IgD-negative memory B cell (primary cell): ENCODE data around the gene LRCH3. TPM values are rescaled to one million over a fixed set of nuclear protein-coding genes. Genes with fewer than 3 reads are reported as not detected.
"Not testable (repeated sequence)": the region's sequence is repeated elsewhere in the genome, so short reads cannot be mapped to it uniquely, and the experiment has no call there.

Source experiments
- H3K27ac Mint-ChIP-seq, 3 donors: one replicate each; pipeline ENCODE4 v1.8.0; 2020 to 2022; ENCODE audit warnings: mild to moderate bottlenecking in 3 of 3, mixed read lengths in 3 of 3, moderate library complexity in 1 of 3
- H3K27me3 Mint-ChIP-seq: one replicate; pipeline ENCODE4 v1.8.0; 2021; ENCODE audit warnings: mixed read lengths
- H3K36me3 Mint-ChIP-seq: one replicate; pipeline ENCODE4 v1.8.0; 2020; ENCODE audit warnings: mild to moderate bottlenecking, mixed read lengths
- H3K4me1 Mint-ChIP-seq, 3 donors: one replicate each; pipeline ENCODE4 v1.8.0; 2020 to 2022; ENCODE audit warnings: mixed read lengths in 3 of 3, mild to moderate bottlenecking in 1 of 3
- H3K4me3 Mint-ChIP-seq, 4 donors: one replicate each; pipeline ENCODE4 v1.8.0; 2020 to 2022; ENCODE audit warnings: mild to moderate bottlenecking in 4 of 4, mixed read lengths in 4 of 4, moderate library complexity in 3 of 4
- H3K9me3 Mint-ChIP-seq, 3 donors: one replicate each; pipeline ENCODE4 v1.8.0; 2020 to 2021; ENCODE audit warnings: mixed read lengths in 3 of 3, mild to moderate bottlenecking in 1 of 3
- polyA plus RNA-seq: library from polyadenylated mRNA; unstranded; fragments of 300-500 nt; fragmentation: Illumina TruSeq; gene quantifications from one replicate; pipeline ENCODE4 v1.2.3, GENCODE V29; 2021

LRCH3 gene
- polyA plus RNA-seq, 1 donor from 2014 or later = 24.3 TPM

DNA sequence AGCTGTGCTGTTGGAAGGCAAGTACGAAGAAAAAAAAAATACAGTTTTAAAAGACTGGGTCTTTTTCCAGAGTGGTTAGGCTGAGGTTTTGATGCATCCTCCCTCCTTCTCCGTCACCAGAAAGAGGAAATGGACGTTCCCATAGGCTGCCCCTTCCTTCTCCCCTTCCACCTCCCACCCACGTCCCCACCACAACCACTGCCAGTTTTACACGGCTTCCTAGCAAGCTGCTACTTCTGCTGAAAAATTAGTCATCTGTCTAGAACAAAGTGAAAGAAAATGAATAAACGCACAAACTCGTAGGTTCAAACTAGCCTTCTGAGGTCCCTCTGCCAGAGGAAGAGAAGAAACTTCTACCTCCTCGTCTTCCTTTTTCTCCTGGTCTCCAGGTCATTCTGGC lies 87.4 kb downstream of the LRCH3 start:
- H3K4me1 Mint-ChIP-seq = peaks cover 0 to 5% (median 4%) of the 10 kb centered on the region in 3 donors
- peak overlapping the region in 1 of 3 donors; percentile 71 for H3K27ac Mint-ChIP-seq
- no peaks in the 10 kb centered on the region for H3K27me3 Mint-ChIP-seq
- peaks cover 10% of the 10 kb centered on the region for H3K36me3 Mint-ChIP-seq
- no peaks in the 10 kb centered on the region for H3K9me3 Mint-ChIP-seq
- no peak overlapping the region for H3K4me3 Mint-ChIP-seq

DNA sequence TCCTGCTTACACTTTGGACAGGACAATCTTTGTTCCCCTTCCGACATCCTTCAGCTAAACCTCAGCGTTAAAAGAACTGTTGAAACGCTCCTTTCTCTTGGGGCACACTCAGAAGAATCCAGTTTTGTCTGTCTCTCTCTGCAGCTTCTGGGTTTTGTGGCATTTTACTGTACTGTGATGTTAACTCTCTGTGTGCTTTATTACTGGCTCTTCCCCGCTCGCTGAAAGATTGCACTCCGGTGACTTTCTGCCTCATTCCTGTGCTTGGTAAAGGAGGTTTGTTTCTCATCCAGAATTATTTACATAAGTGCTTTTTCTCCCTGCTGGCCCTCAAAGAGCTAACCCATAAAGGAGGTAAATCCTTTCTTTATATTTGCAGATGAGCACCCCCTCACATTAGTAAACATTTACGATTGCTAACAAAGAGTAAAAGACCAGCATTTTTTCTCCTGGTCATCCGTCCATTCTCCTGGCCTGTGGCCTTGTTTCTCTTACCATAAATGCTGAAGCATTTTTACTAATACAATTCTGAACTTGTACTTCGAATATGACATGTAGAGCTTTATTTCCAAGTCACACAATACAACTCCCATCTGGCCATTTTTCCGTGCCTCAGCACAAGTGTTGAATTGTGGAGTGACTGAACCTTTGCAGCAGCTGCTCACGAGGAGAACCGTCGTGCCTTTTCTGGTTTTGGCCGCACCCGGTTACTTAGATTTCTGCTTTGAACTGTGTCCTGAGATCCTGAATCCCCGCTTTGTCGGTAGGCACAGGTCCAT lies 89.6 kb downstream of the LRCH3 start:
- Mint-ChIP-seq H3K4me3 (no peak overlapping the region), H3K27me3 (no peaks in the 10 kb centered on the region), H3K36me3 (peaks cover 12% of the 10 kb centered on the region), H3K27ac (no peak overlapping the region), H3K4me1 (peaks cover 0 to 5% (median 4%) of the 10 kb centered on the region in 3 donors), H3K9me3 (no peaks in the 10 kb centered on the region)

DNA sequence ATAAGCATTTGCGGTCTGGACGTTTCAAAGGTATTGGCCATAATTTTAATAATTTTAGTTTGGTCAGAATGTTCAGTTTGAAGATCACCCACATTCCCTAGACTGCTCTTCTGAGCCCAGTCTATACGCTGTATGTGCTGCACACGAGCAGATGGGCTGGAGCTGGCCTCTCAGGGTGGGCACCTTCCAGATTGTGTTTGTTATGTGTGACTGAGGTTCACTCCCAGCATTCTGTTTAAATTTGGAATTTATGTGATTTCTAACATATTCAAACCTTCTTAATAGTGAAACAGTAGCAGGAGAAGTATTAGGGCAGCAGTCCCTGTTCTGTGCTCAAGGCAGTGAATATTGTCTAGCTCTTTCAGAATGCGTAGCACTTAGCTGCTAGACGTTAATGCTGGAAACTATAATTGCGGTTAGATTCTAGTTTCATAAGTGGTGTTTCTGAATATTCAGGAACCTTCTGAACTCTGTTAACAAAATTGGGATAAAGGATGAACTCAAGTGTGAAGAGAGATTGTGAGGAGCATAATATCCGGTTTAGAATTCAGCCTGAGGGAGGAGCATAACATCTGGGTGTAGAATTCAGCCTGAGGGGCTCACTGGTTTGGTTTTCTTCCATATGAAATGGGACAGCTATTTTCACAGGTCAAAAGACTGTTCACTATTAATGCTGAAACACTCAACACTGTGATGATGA lies 90.4 kb downstream of the LRCH3 start:
- Mint-ChIP-seq H3K27me3 (no peaks in the 10 kb centered on the region), H3K36me3 (peaks cover 9% of the 10 kb centered on the region), H3K27ac (peak overlapping the region; percentile 53 to 68 (median 65)), H3K4me3 (no peak overlapping the region), H3K4me1 (peaks cover 0 to 5% (median 4%) of the 10 kb centered on the region in 3 donors), H3K9me3 (no peaks in the 10 kb centered on the region)

DNA sequence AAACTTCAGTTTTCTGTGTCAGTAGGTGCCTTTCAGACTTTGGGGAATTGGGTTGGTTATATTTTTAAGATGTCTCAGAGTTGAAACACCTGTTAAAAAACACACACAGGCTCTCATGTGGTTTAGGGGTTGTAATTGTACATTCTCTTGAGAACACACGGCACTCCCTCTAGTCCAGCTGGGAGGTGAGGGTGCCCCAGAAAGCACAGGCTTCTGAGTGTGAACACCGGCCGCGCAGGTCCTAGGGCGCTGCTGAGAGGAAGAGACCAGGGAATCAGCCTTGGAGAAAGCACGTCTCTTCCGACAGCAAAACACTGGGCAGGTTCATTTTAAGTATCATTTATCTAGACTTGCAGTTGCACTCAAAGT lies 90.9 kb downstream of the LRCH3 start:
- H3K4me3 Mint-ChIP-seq = no peak overlapping the region
- H3K27me3 Mint-ChIP-seq = no peaks in the 10 kb centered on the region
- H3K9me3 Mint-ChIP-seq = no peaks in the 10 kb centered on the region
- H3K36me3 Mint-ChIP-seq = peaks cover 8% of the 10 kb centered on the region
- peaks cover 0 to 5% (median 4%) of the 10 kb centered on the region in 3 donors for H3K4me1 Mint-ChIP-seq
- H3K27ac Mint-ChIP-seq = peak overlapping the region in 1 of 3 donors; percentile 65

DNA sequence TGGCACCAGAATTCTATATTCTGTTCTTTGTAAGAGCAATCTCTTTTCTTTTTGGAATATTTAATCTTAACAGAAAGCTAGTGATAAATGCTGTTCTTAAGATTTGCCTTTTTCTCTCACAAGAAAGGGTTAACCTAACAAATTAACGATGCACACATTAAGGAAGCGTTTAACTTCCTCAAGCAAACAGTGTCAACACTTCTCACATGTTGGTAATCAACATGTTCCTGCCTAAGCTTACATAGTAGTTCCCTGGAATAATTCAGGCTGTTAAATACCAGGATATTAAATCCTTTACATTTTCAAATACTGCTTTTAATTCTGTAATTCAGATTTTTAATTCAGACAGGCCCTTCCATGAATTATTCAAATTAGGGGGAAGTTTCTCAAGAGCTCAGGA lies 91.5 kb downstream of the LRCH3 start:
- peaks cover 8% of the 10 kb centered on the region for H3K36me3 Mint-ChIP-seq
- no peak overlapping the region for H3K27ac Mint-ChIP-seq
- H3K27me3 Mint-ChIP-seq = no peaks in the 10 kb centered on the region

DNA sequence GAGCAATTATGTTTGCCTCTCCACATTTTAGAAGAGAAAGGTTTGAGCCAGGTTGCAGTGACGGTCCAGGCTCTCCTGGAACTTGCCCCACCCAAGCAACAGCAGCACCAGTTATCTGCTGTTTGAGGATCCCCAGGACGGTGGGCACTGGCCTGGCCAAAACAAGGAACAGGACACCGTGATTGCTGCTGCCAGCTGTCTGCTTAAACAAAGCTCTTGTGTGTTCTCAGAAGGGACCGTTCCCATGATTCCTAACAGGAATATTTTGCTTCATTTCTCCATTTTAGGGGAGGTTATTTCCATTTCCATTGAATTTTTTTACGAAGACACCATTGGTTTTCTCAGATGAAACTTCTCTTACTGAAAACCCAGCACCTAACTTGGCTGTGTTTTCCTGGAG lies 92.5 kb downstream of the LRCH3 start:
- H3K27ac Mint-ChIP-seq = no peak overlapping the region

More for the DNA sequence above, 91.5 kb downstream of the LRCH3 start:
- H3K4me1 Mint-ChIP-seq = peaks cover 0 to 5% (median 4%) of the 10 kb centered on the region in 3 donors
- H3K4me3 Mint-ChIP-seq = no peak overlapping the region
- H3K9me3 Mint-ChIP-seq = no peaks in the 10 kb centered on the region

DNA sequence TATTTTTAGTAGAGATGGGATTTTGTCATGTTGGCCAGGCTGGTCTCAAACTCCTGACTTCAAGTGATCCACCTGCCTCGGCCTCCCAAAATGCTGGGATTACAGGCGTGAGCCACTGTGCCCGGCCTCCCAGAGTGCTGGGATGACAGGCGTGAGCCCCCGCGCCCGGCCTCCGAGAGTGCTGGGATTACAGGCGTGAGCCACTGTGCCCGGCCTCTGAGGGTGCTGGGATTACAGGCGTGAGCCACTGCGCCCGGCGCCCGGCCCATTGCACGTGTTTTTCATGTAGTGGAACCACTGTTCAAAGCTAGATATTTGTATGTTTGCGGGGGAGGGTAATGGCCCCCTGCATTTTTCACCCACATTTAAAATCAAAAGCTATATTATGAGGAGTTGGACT lies 93.3 kb downstream of the LRCH3 start:
- H3K4me3 Mint-ChIP-seq, H3K27ac Mint-ChIP-seq, H3K36me3 Mint-ChIP-seq, H3K4me1 Mint-ChIP-seq, H3K27me3 Mint-ChIP-seq, H3K9me3 Mint-ChIP-seq: not testable (repeated sequence)

More for the DNA sequence above, 92.5 kb downstream of the LRCH3 start:
- no peaks in the 10 kb centered on the region for H3K27me3 Mint-ChIP-seq
- H3K4me1 Mint-ChIP-seq = peaks cover 0 to 5% (median 3%) of the 10 kb centered on the region in 3 donors
- peaks cover 6% of the 10 kb centered on the region for H3K36me3 Mint-ChIP-seq
- H3K9me3 Mint-ChIP-seq = no peaks in the 10 kb centered on the region
- no peak overlapping the region for H3K4me3 Mint-ChIP-seq

DNA sequence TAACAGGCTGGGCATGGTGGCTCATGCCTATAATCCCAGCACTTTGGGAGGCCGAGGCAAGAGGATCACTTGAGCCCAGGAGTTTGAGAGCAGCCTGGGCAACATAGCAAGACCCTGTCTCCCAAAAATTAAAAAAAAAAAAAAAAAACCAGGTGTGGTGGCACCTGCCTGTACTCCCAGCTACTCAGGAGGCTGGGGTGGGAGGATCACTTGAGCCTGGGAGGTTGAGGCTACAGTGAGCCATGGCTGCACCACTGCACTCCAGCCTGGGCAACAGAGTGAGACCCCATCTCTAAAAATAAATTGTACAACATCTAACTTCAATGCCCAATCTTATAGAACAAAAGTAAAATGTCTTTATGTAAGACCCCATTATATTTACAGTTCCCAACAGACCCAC lies 95.0 kb downstream of the LRCH3 start:
- H3K27ac Mint-ChIP-seq, H3K4me1 Mint-ChIP-seq, H3K36me3 Mint-ChIP-seq, H3K4me3 Mint-ChIP-seq, H3K27me3 Mint-ChIP-seq, H3K9me3 Mint-ChIP-seq: not testable (repeated sequence)

DNA sequence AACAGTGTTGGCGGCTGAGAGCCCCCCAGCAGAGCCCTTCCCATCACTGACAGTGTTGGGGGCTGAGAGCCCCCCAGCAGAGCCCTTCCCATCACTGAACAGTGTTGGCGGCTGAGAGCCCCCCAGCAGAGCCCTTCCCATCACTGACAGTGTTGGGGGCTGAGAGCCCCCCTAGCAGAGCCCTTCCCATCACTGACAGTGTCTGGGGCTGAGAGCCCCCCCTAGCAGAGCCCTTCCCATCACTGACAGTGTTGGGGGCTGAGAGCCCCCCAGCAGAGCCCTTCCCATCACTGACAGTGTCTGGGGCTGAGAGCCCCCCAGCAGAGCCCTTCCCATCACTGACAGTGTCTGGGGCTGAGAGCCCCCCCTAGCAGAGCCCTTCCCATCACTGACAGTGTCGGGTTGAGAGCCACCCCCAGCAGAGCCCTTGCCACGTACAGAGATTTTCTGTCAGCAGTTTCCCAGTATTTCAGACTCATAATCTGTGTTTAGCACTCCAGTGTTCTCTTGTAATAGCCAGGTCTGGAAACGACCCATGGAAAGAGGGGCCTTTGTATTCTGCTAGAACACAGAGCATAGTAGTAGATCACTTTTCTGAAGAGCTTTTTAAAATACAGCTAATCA lies 96.5 kb downstream of the LRCH3 start:
- H3K4me3 Mint-ChIP-seq, H3K9me3 Mint-ChIP-seq, H3K27ac Mint-ChIP-seq, H3K4me1 Mint-ChIP-seq, H3K36me3 Mint-ChIP-seq, H3K27me3 Mint-ChIP-seq: not testable (repeated sequence)

DNA sequence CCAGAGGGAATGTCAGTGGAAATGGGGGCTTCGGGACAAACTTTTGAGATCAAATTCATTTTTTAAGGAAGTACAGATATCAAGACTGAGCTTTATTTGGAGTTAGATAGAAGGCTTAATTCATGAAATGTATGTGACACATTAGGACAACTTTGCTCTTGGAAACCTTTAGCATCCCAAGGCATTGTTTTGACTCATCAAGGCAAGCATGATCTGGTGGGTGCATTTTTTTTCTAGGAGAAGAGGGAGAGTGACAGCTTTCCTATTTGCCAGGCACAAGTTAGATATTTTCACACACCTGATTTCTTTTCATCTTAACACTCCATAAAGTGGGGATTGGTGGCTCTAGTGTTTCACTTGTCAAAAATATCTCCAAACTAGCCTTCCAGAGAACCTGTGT lies 97.5 kb downstream of the LRCH3 start:
- H3K27ac Mint-ChIP-seq = no peak overlapping the region
- H3K4me3 Mint-ChIP-seq = no peak overlapping the region
- no peaks in the 10 kb centered on the region for H3K4me1 Mint-ChIP-seq
- no peaks in the 10 kb centered on the region for H3K27me3 Mint-ChIP-seq
- H3K9me3 Mint-ChIP-seq = no peaks in the 10 kb centered on the region
- H3K36me3 Mint-ChIP-seq = peaks cover 4% of the 10 kb centered on the region

DNA sequence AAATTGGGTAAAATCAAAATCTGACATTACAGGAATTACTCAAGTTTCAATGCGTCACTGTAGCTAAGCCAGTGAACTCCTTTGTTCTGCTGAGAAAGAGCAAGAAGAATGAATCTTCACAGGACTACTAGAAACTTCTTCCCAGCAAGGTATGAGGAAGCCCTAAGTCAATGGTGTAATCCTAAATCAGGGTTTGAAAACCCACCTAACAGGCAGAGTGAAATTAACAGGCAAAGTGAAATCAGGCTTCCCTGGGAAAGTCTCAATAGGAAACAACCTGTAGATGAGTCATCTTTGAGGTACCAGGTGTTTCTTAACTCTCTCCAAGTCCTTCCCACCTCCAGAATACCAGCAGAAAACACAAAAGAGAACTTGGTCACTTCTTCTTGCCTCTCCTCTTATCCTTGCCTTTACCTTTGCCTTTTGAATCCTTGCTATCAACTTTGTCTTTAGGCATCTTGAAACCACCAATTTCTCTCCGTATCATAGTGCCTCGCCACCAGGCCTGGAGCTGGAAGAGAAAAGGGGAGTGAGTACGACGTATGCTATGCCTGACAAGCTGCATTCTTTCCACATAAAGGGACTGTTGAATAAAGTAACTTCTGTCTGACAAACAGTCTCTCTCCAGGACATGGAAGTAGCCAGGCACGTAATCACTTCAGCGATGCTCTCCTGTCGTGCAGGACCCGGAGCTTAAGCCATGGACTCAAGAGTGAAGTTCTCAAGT lies 98.3 kb downstream of the LRCH3 start:
- Mint-ChIP-seq H3K36me3 (peaks cover 4% of the 10 kb centered on the region), H3K4me1 (no peaks in the 10 kb centered on the region), H3K27ac (no peak overlapping the region), H3K9me3 (no peaks in the 10 kb centered on the region), H3K27me3 (no peaks in the 10 kb centered on the region), H3K4me3 (no peak overlapping the region)

DNA sequence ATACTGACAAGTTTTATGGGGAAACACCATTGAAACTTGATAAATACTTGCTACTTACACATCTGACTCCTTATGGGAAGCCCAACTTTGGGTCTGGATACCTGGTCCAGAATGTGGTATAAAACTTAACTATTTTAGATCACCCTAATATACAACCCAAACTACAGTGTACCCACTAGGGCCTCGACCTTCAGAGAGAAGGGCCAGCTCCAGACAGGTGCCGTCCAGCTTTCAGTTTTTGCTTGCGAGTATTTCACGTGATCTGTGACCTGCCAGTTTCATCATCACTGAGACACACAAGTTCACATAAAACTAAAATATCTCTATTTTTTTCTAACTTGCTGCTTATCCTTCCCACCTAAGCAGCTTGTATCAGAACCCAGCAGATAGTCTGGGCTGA lies 99.6 kb downstream of the LRCH3 start:
- H3K27me3 Mint-ChIP-seq = no peaks in the 10 kb centered on the region
- H3K9me3 Mint-ChIP-seq = no peaks in the 10 kb centered on the region
- no peaks in the 10 kb centered on the region for H3K4me1 Mint-ChIP-seq
- peaks cover 2% of the 10 kb centered on the region for H3K36me3 Mint-ChIP-seq
- H3K27ac Mint-ChIP-seq = peak overlapping the region in 1 of 3 donors; percentile 39
- no peak overlapping the region for H3K4me3 Mint-ChIP-seq

DNA sequence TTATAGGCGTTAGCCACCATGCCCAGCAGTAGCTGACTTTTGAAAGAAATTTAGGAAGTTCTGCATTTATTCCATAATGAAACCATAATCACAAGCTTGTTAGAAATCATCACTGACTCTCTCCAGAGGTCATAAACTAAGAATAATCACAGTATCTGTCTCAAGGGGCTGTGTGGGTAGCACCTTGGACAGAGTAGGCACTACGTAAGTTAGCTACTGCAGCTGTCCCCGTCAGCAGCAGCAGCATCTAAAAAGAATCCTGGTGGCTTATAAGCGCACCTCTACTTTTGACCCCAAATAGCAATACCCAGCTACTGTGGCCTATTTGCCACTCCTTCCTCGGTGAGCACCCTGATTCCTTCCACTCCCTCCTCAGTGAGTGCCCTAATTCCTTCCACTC lies 101.1 kb downstream of the LRCH3 start:
- Mint-ChIP-seq H3K9me3 (no peaks in the 10 kb centered on the region), H3K27me3 (no peaks in the 10 kb centered on the region), H3K4me3 (no peak overlapping the region), H3K36me3 (peaks cover 2% of the 10 kb centered on the region), H3K27ac (no peak overlapping the region), H3K4me1 (no peaks in the 10 kb centered on the region)

DNA sequence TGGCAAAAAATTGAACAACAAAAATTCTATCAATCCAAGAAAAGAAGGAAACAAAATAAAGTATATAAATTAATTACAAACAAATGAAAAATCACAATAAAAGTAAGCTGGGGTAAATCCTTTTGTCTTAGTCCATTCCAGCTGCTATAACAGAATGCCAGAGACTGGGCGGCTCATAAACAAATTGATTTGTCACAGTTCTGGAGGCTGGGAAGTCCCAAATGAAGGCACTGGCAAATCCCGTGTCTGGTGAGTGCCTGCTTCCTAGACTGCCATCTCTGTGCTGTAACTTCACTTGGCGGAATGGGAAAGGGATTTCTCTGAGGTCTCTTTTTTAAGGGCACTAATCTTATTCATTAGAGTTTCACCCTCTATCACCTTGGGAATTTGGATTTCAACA lies 105.4 kb downstream of the LRCH3 start:
- H3K4me3 Mint-ChIP-seq = no peak overlapping the region
- H3K36me3 Mint-ChIP-seq = peaks cover 2% of the 10 kb centered on the region
- H3K4me1 Mint-ChIP-seq = peaks cover 0 to 2% (median 0%) of the 10 kb centered on the region in 3 donors
- H3K27me3 Mint-ChIP-seq = no peaks in the 10 kb centered on the region
- no peaks in the 10 kb centered on the region for H3K9me3 Mint-ChIP-seq
- H3K27ac Mint-ChIP-seq = no peak overlapping the region

DNA sequence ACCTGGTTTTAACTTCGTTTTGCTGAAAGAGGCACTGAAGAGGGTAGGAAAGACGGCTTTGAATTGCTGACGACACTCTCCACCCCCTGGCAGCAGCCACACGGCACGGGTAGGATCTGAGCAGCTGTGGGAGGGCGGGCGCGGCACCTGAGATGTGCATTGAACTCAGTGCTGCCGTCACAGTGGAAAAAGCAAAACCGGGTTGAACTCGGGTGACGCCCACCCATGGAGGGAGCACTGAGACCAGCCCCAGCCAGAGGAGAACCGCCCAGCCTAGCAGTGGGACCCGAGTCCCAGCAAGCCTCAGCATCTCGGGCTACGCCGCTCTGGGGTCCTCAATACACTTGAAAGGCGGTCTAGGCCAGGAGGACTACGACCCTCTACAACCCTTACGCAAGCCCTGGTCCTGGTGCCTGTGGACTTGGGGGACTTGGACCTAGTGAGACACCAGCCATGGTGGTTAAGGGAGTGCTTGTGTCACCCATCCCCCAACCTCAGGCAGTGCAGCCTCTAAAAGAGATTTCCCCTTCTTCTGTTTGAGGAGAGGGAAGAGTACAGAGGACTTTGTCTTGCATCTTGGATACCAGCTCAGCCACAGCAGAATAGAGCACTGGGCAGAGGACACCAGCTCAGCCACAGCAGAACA lies 108.9 kb downstream of the LRCH3 start:
- peak overlapping the region in 1 of 3 donors; percentile 67 for H3K27ac Mint-ChIP-seq
- no peaks in the 10 kb centered on the region for H3K9me3 Mint-ChIP-seq
- H3K36me3 Mint-ChIP-seq = no peaks in the 10 kb centered on the region
- no peak overlapping the region for H3K4me3 Mint-ChIP-seq
- H3K4me1 Mint-ChIP-seq = peaks cover 0 to 2% (median 0%) of the 10 kb centered on the region in 3 donors
- H3K27me3 Mint-ChIP-seq = no peaks in the 10 kb centered on the region
